CD4-positive, alpha-beta T cell treated with Interleukin-6 at 100 ng/mL for 8 hours (primary cell): Measurements from ENCODE around the gene C2orf72.

Source experiments
- DNase-seq: peaks from one replicate; pipeline ENCODE4 v3.0.0-alpha.2; 2020; ENCODE audit warnings: mixed read lengths, low spot score

The C2orf72 gene

DNA sequence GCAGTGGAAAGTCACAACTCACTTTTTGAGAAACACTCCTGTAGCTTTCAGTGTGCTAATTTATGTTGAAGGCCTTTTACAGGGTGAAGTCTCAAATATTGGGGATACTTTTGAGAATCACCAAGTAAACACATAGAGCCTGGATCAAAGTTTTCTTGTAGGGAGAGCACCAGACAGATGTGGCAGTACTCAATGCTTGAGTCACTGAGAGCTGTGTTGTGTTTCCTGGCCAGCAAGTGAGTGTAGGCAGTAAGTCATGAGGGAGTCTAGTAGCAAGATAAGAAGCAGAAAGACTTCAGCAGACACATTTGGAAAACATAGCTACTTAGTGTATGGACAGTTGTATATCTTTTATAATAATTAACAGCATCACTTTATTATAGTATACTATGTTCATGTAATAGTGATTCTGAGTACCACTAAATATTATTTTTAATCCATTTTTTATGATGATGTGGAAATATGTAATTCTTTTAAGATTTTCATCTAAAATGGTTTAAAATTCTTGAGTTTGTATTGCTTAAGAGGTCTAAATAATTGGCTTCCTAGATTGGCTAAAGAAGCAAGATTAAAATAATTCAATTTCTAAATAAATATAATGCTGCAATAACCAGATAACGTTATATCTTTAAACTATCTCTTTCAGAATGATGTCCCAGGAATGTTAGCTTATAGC lies 32.2 kb downstream of the C2orf72 start:
- no peak for DNase-seq

DNA sequence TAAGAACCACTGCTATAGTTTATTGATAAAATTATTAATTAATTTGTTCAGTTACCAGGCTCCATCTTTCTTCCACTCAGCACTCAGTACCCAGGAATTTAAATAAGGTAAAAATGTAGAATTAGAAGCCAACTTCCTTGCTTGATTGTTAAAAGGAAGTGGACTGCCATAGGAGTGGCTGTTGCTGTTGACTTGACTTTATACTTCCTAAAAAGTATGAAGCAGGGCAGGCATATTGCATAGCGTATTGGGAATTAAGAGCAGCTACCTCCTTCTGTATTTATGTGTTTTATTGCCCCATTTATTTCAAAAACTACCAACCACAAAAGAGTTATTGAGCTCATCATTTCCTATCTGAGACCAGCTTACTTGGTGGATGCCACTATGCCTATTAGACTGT lies 47.2 kb downstream of the C2orf72 start:
- no peak for DNase-seq

DNA sequence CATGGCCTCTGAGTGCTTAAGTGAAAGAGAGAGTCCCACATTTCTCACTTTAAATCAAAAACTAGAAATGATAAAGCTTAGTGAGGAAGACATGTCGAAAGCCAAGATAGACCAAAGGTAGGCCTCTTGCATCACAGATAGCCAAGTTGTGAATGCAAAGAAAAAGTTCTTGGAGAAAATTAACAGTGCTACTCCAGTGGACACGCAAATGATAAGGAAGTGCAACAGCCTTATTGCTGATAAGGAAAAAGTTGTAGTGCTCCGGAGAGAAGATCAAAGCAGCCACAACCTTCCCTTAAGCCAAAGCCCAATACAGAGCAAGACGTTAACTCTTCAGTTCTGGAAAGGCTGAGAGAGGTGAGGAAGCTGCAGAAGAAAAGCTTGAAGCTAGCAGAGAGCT lies 51.4 kb downstream of the C2orf72 start:
- no peak for DNase-seq

DNA sequence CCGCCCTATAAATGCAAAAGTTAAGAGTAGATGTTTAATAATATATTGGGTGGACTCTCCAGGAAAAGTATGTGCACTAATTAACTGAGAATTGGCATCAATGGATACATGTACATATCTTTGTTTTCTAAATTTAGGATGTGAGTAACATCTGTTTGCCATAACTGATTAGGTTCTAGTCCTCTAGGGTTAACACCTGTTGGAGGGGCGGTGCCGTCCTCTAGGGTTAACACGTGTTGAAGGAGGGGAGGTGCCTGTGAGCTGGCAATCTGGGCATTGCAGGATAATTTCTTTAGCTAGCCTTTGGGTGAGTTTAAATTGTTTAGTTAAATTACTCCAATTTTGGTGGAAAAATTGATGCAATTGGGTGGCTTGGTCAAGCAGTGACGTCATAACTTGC lies 56.6 kb downstream of the C2orf72 start:
- no peak for DNase-seq

DNA sequence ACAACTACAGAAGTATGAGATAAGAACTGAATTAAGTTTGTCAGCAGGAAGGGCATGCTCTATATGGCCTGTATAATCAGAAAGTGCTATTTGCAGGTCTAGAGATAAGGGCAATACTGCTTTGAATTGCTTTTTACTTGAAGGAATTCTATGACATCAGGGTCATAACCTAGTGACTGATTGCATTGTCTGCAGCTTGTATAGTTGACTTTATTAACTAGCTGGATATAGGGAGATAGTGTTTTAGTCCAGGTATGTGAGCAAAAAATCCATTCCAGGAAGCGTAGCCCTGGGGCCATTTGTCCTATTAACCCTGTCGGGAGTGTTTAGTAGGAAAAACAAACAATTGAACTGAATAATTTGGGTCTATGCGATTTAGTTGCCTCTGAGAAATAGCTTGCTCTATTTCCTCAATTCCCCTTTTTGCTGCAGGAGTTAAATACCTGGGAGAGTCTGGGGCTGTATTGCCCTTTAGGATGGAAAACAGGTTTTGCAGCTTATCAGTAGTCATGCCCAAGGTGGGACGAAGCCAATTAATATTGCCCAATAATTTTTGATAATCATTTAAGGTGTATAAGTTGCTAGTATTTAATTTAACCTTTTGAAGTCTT lies 57.5 kb downstream of the C2orf72 start:
- no peak for DNase-seq
